GM23338 (cell line): ENCODE results near the gene TEX9. TPM values are rescaled to one million over a fixed set of nuclear protein-coding genes. Genes with fewer than 3 reads are reported as not detected.

Source experiments
- ATAC-seq: fragments of 200-7000 bp; cut with Tn5 transposase; 3 replicates; pipeline ENCODE4 v1.9.1; 2020
- DNase-seq: peaks from one replicate; pipeline ENCODE4 v3.0.0-alpha.2; 2015; ENCODE audit warnings: low spot score
- H2AFZ ChIP-seq: fragments of 200-600 bp; sonication (generic); 2 replicates; pipeline ENCODE4 v1.8.0; 2016; ENCODE audit warnings: antibody characterized with exemption, mild to moderate bottlenecking, moderate library complexity
- H3F3A ChIP-seq: fragments of 200-600 bp; sonication (generic); replicated peaks from 2 replicates; pipeline ENCODE4 v1.8.0; 2017; ENCODE audit warnings: antibody characterized with exemption, mixed run types, low read depth
- H3K27ac ChIP-seq: fragments of 200-600 bp; sonication (generic); 2 replicates; pipeline ENCODE4 v1.6.1; 2016; ENCODE audit warnings: low read depth
- H3K27me3 ChIP-seq: fragments of 200-600 bp; sonication (generic); 2 replicates; pipeline ENCODE4 v1.8.0; 2016; ENCODE audit warnings: mild to moderate bottlenecking, mixed run types, moderate library complexity; ENCODE audit not compliant: insufficient read depth
- H3K36me3 ChIP-seq: fragments of 200-600 bp; sonication (generic); 2 replicates; pipeline ENCODE4 v1.8.0; 2016; ENCODE audit warnings: mild to moderate bottlenecking; ENCODE audit not compliant: insufficient read depth
- H3K4me1 ChIP-seq: fragments of 200-600 bp; sonication (generic); 2 replicates; pipeline ENCODE4 v1.8.0; 2016; ENCODE audit warnings: mild to moderate bottlenecking, moderate library complexity; ENCODE audit not compliant: insufficient read depth
- H3K4me2 ChIP-seq: fragments of 200-600 bp; sonication (generic); 2 replicates; pipeline ENCODE4 v1.7.1; 2017; ENCODE audit warnings: mixed run types
- H3K4me3 ChIP-seq: fragments of 200-600 bp; sonication (generic); 2 replicates; pipeline ENCODE4 v1.6.1; 2016; ENCODE audit warnings: mixed run types
- H3K79me2 ChIP-seq: fragments of 200-600 bp; sonication (generic); replicated peaks from 2 replicates; pipeline ENCODE4 v1.8.0; 2017; ENCODE audit warnings: mild to moderate bottlenecking; ENCODE audit not compliant: insufficient read depth
- H3K9me2 ChIP-seq: fragments of 200-600 bp; sonication (generic); 2 replicates; pipeline ENCODE4 v1.8.0; 2017; ENCODE audit not compliant: insufficient read depth
- H4K20me1 ChIP-seq: fragments of 200-600 bp; sonication (generic); replicated peaks from 2 replicates; pipeline ENCODE4 v1.8.0; 2017; ENCODE audit warnings: mild to moderate bottlenecking; ENCODE audit not compliant: insufficient read depth
- H3K27ac Mint-ChIP-seq: 2 replicates; pipeline ENCODE4 v1.8.0; 2020; ENCODE audit warnings: inconsistent platforms, mild to moderate bottlenecking, moderate library complexity, mixed read lengths
- H3K27me3 Mint-ChIP-seq: 3 replicates; pipeline ENCODE4 v1.8.0; 2022; ENCODE audit warnings: low read depth, mild to moderate bottlenecking, moderate library complexity, mixed read lengths, inconsistent platforms; ENCODE audit not compliant: insufficient read depth, poor library complexity
- H3K36me3 Mint-ChIP-seq: 3 replicates; pipeline ENCODE4 v1.8.0; 2021; ENCODE audit warnings: low read depth, mild to moderate bottlenecking, inconsistent platforms, moderate library complexity, mixed read lengths
- H3K4me1 Mint-ChIP-seq: 3 replicates; pipeline ENCODE4 v1.8.0; 2020; ENCODE audit warnings: mild to moderate bottlenecking, inconsistent platforms, mixed read lengths
- H3K4me3 Mint-ChIP-seq: 3 replicates; pipeline ENCODE4 v1.8.0; 2021; ENCODE audit warnings: moderate library complexity, mild to moderate bottlenecking, inconsistent platforms, mixed read lengths
- H3K9me3 Mint-ChIP-seq: 3 replicates; pipeline ENCODE4 v1.8.0; 2020; ENCODE audit warnings: moderate library complexity, mild to moderate bottlenecking, inconsistent platforms, mixed read lengths
- CTCF ChIP-seq, 2 experiments: fragments of 200-600 bp in 1 of 2; sonication (generic) in 1 of 2; conservative IDR thresholded peaks; 2 replicates each; pipeline versions ENCODE4 v1.5.1 to v1.6.1; 2016 to 2017; ENCODE audit warnings: antibody characterized with exemption in 2 of 2, low read depth in 2 of 2, mild to moderate bottlenecking in 2 of 2, moderate library complexity in 1 of 2
- EZH2 ChIP-seq: fragments of 200-600 bp; sonication (generic); IDR thresholded peaks from one replicate; pipeline ENCODE4 v1.8.0; 2017; ENCODE audit warnings: antibody characterized with exemption, mild to moderate bottlenecking, low read depth; ENCODE audit not compliant: unreplicated experiment
- POLR2AphosphoS5 ChIP-seq: IDR thresholded peaks from 2 replicates; pipeline ENCODE4 v1.6.1; 2016; ENCODE audit warnings: antibody characterized with exemption, low read depth
- ZNF462 ChIP-seq: fragments of 250-450 bp; sonication (Bioruptor Pico); IDR thresholded peaks from 2 replicates; pipeline ENCODE4 v1.5.0; 2020; ENCODE audit warnings: mild to moderate bottlenecking, moderate library complexity
- polyA plus RNA-seq: library from polyadenylated mRNA; unstranded; fragments of >200 nt; fragmentation: Nextera tagmentation; extraction: Ambion mirVana; gene quantifications from 2 replicates; pipeline ENCODE4 v1.2.1, GENCODE V29; 2016
- total RNA-seq: library from RNA; depleted of rRNA; stranded (reverse); fragments of >200 nt; shearing (Covaris generic); gene quantifications from 2 replicates; pipeline ENCODE4 v1.2.3, GENCODE V29; 2014

The TEX9 gene
- total and polyA plus RNA-seq, 2 experiments from 2014 or later: 19.6 to 21.8 TPM

GRCh38 chr15:56320316-56320715 is 44.9 kb upstream of the TEX9 start (continued):
- TF ChIP-seq ZNF462 (CRISPR knock-in tag) (no peak), CTCF (conservative IDR thresholded peaks at IDR 0.05; ENCODE audit: low read depth in 2 of 2) (no peak), POLR2AphosphoS5 (no peak)

- H3K79me2 ChIP-seq: no peaks in the 10 kb centered on the region
- H3K27me3 Mint-ChIP-seq: peaks cover 2% of the 10 kb centered on the region
- no peaks in the 10 kb centered on the region; the same call in 2 of the 3 replicates for H3K4me1 Mint-ChIP-seq
- no peaks in the 10 kb centered on the region for H3K27me3 ChIP-seq
- H3K4me2 ChIP-seq: no peak overlapping the region
- peaks cover 8% of the 10 kb centered on the region for H3K36me3 ChIP-seq
- peaks cover 24% of the 10 kb centered on the region for H3K9me3 Mint-ChIP-seq
- DNase-seq (no peak), ATAC-seq (no peak)
- no peaks in the 10 kb centered on the region; the same call in 1 of the 2 replicates for H3K4me1 ChIP-seq
- no peaks in the 10 kb centered on the region for H3F3A ChIP-seq
- no peaks in the 10 kb centered on the region for H3K9me2 ChIP-seq
- peaks cover 16% of the 10 kb centered on the region for H3K36me3 Mint-ChIP-seq
- no peak overlapping the region for H3K4me3 Mint-ChIP-seq
- no peak overlapping the region for H3K27ac Mint-ChIP-seq
- H2AFZ ChIP-seq: peak overlapping the region; percentile 34; the same call in 1 of the 2 replicates
- TF ChIP-seq EZH2: no peak
- H3K27ac ChIP-seq: no peak overlapping the region
- H4K20me1 ChIP-seq: no peaks in the 10 kb centered on the region
- no peak overlapping the region for H3K4me3 ChIP-seq
Observed at GRCh38 chr15:56320861-56321260, 44.4 kb upstream of the TEX9 start.
